ENCODE measurements around the gene DEFB119.

- no peak for TF ChIP-seq CTCF (conservative IDR thresholded peaks at IDR 0.05; ENCODE audit: low read depth, low read length)
- no peak for TF ChIP-seq EZH2 (IDR thresholded peaks at IDR 0.05; ENCODE audit: borderline replicate concordance, low read depth, low read length, poor library complexity, severe bottlenecking)
These were observed 4.5 kb upstream of the DEFB119 start for GRCh38 chr20:31394900-31395299.
